Activated gamma-delta T cell (primary cell): Measurements from ENCODE around the gene PCDH20.
"Not testable (repeated sequence)": the region's sequence is repeated elsewhere in the genome, so short reads cannot be mapped to it uniquely, and the experiment has no call there.

Experiments used
- DNase-seq: peaks from one replicate; lab custom pipeline; 2025; lab: John Stamatoyannopoulos, UW
- total RNA-seq, 2 donors: gene quantifications; one replicate each; lab custom pipeline; 2026; lab: John Stamatoyannopoulos, UW

The PCDH20 gene
- total RNA-seq, result 0 reads per million in 2 donors

DNA sequence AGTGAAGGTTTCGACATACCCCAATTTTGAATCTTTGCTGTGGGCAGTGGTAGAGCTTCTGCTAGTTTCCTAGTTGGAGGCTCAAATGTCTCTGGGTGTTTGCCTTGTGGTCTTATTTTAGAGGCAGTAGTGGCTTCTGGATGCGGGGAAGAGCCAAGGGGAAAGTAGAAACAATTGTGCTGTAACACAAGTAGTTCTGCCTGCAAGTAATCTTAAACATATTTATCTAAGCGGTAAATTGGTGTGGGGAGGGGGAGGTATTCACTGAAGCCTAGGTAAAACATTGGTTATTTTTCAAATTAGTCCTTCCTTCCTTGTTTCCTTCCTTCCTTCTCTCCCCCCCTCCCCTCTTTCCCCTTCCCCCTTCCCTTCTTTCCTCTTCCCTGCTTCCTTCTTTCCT lies at the start of gene PCDH20:
Gene PCDH20 (minus strand): TSS at position 101 of the 400 bp plus-strand sequence. CDS start 691 bp downstream, outside the sequence.
- no peak for DNase-seq

DNA sequence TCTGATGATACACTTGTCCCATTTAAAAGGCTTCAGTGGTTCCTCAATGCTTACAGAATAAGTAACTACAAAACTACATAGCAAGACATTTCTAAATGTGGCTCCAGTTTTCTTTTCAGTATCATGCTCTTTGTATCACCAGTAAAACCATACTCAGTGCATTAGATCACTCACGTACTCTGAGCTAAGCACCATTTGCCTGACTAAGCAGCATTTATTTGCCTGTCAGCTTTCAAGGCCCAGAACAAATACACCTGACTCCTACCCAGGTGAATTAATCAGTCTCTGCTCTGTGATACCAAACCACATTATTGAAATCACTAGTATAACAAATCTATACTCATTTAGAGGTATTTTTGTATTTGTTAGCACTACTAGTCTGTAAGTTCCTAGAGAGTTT lies 47.4 kb upstream of the PCDH20 start:
- DNase-seq, result no peak

DNA sequence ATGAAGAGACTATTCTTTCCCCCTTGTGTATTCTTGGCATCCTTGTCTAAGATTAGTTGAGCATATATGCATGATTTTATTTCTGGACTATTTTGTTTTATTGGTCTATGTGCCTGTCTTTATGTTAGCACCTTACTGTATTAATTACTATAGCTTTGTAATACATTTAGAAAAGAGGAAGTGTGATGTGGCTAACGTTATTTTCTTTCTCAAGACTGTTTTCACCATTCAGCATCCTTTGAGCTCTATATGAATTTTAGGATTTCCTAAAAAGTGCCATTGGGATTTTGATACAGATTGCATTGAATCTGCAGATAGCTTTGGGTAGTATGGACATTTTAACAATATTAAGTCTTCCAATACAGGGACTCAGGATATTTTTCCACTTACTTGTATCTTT lies 37.5 kb upstream of the PCDH20 start:
- DNase-seq, result no peak

GRCh38 chr13:61432029-61432428 lies 16.4 kb upstream of the PCDH20 start:
- DNase-seq, result no peak

- no peak for DNase-seq
These were observed 8.3 kb upstream of the PCDH20 start for GRCh38 chr13:61423915-61424314.

DNA sequence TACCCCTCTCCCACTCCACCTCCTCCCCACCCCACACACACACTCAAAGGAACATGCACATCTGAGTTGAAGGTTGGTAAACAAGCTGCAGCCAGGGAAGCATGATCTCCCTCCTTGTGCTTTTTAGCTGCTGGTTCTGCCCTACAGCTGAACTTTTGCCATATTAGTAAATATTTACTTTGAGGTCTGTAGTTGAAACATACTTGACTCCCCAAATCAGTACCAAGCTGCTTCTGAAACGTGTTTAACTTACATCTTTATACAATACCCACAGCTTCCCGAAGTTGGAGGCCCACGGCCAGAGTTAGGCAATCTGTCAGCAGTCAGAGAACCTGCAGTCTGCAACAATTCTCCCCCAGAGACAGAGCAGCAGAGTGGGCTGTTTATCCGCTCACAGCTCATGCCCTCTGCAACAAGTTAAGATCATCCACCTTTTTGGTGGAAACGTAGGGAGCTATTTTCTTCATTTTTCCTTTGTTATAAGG lies 1.5 kb upstream of the PCDH20 start:
- no peak for DNase-seq

- DNase-seq, result no peak
These were observed 459 bp downstream of the PCDH20 start for GRCh38 chr13:61415058-61415721.

GRCh38 chr13:61414686-61415057 lies 977 bp downstream of the PCDH20 start:
- DNase-seq, result no peak

GRCh38 chr13:61413572-61414535 lies 1.8 kb downstream of the PCDH20 start:
- DNase-seq, result no peak

- DNase-seq, result no peak
These were observed 4.9 kb downstream of the PCDH20 start for GRCh38 chr13:61410669-61411297.

GRCh38 chr13:61410266-61410665 lies 5.4 kb downstream of the PCDH20 start:
- no peak for DNase-seq

- DNase-seq, result no peak
These were observed 7.1 kb downstream of the PCDH20 start for GRCh38 chr13:61408571-61408970.

- no peak for DNase-seq
These were observed 9.4 kb downstream of the PCDH20 start for GRCh38 chr13:61406275-61406674.

DNA sequence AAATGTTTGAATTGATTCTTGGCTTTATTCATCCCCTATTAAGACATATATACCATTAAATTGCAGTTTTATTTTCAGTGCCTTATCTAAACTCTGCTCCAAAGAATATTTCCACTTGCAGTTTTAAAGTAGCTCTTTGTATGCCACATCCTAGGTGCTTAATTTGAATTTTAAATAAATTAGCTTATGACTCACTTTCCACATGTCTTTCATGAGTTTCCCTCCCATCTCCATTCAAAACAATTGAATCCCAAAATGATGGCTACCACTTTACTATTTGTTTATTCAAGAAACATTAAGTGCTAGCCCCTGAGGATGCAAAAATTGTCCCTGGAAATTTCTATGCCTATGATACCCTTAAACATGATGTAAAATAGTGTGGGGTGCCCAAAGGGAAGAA lies 19.5 kb downstream of the PCDH20 start:
- no peak for DNase-seq

DNA sequence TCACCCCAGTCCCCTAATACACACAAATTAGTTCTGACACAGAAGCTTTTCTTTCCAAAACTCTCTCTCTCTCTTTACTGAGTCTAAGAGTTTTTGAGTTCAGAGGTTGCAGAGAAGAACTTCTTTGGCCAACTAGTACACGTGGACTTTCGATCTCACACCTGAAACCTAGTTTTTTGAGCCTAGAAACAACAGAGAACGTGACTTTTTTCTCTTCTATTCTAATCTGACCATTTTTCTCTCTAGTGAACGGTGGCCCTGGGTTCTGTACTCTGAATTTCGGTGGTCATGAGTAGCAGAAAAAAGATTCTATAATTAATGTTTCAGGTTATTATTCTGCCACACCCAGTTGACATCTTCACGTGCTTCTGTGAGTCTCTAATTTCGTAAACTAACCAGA lies 24.2 kb downstream of the PCDH20 start:
- no peak for DNase-seq

DNA sequence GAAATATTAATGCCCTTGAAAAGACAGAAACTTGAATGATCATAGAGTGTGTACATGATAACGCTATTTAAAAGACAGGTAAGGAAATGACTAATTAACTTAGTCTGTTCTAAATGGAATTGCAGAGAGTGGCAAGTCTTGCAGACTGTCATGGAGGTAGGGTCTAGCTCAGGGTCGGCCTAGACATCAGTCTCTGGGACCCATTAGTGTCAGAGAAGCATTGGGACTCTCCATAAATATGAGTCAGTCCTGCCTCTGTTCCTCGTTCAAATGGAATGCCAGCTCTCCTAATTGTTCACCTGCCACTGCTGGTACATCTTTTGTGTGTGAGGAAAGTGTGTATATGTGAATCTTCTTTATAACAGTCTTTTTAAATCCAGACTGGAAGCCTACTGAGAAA lies 28.0 kb downstream of the PCDH20 start:
- no peak for DNase-seq

DNA sequence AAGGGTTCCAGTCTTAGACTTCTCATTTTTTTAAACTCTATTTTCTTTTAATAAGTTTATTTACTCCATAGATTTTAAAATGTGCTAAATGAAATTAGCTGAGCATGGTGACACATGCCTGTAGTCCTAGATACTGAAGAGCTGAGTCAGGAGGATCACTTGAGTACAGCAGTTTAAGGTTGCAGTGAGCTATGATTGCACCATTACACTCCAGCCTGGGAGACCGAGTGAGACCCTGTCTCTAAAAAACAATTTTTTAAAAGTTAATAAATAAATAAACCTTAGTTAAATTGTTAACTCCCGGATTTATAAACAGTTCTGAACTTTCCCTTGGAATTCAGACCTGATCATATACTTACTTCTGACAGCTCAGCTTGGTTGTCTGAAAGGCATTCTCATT lies 32.5 kb downstream of the PCDH20 start:
- DNase-seq, result no peak

DNA sequence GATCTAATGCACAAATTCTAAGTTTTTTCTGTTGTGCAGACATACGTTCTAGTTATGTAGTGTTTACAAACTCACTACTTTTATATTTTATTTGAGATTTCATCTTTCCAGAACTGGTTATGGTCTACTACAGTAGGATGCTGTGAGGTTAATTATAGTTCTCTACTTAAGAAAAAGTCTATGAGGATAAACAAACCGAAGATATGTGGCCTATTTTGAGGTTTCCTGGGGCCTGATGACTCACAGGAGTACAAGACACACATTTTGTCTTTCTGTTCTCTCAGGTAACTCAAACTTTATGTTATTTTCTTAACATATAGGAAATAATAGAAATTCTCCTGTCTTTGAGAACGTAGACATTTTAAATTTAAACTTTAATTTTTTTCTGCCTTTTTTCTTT lies 45.1 kb downstream of the PCDH20 start:
- DNase-seq, result no peak

DNA sequence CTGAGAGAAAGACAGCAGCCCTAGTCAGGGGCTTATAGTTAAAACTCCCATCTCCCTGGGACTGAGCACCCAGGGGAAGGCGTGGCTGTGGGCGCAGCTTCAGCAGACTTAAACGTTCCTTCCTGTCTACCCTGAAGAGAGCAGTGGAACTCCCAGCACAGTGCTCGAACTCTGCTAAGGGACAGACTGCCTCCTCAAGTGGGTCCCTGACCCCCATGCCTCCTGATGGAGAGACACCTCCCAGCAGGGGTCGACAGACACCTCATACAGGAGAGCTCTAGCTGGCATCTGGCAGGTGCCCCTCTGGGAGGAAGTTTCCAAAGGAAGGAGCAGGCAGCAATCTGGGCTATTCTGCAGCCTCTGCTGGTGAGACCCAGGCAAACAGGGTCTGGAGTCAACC lies 51.0 kb downstream of the PCDH20 start:
- not testable (repeated sequence) for DNase-seq

GRCh38 chr13:61362522-61362921 lies 53.1 kb downstream of the PCDH20 start:
- DNase-seq, result no peak
